ENCODE results near the gene NEK7.
"Not testable (repeated sequence)": the region's sequence is repeated elsewhere in the genome, so short reads cannot be mapped to it uniquely, and the experiment has no call there.

NEK7 gene

DNA sequence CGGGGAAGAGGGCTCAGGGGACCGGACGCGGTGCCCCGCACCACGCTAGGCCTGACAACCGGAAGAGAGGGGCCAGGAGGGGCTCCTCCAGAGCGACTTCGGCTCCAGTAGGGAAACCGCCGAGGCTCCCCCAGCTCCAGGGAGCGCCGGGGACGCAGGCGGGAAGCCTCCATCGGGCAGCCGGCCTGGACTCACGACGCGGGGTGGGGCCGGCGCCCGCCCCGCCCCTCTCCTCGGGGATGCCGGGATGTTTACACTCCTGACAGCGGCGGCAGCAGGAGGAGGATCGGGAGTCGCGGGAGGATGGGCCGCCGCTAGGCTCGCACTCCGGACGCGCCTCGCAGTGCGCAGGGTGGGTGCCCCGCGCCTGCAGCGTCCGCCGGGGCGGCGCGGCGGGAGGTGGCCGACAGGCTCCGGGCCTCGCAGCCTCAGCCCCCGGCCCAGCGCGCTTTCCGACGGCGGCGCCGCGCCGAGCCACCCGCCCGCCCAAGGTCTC is at the start of gene NEK7:
TSS of gene NEK7 (plus strand) at position 254 of the 496 bp plus-strand sequence. CDS start 75,583 bp downstream, outside the sequence.
- no peak for DNase-seq

DNA sequence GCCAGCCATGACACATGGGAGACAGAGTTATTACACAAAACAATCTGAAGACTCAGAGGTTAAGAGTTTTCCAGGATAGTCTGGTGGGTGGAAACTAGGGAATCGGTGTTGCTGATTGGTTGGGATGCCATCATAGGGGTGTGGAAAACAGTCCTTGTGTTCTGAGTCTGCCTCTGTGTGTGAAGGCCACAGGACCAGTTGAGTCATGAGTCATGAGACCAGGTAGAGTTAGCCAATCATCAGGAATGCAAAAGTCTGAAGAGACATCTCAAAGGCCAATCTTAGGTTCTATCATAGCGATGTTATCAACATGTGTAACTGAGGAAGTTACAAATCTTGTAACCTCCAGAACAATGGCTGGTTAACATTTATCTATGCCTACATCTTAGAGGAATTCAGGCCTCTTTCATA is 49.7 kb upstream of the NEK7 start:
- no peak for DNase-seq

DNA sequence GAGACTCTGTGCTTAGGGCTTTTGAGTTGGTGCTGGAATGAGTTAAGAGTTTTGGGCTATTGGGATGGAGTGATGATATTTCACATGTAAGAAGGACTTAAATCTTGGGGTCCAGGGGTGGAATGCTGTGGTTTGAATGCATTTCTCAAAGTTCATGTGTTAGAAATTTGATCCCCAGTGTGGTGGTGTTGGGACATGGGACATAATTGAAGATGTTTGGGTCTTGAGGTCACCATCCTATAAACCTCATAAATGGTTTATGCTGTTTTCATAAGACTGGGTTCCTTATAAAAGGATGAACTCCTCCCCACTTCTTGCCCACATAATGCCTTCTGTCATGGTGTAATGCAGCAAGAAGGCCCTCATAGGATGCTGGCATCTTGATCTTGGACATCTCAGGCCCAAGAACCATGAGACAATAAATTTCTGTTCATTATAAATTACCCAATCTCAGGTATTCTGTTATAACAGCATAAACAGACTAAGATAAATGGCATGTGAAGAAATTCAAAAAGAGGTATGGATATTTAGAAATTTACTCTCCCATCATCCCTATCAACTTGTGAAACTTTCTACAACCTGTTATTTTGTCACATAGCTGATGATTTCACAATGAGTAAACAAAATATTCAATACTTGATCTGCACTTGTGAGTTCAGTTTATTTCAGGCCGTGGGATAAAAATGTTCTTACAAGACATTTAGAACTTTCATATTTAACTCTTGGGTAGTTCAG is 48.0 kb upstream of the NEK7 start:
- no peak for DNase-seq

DNA sequence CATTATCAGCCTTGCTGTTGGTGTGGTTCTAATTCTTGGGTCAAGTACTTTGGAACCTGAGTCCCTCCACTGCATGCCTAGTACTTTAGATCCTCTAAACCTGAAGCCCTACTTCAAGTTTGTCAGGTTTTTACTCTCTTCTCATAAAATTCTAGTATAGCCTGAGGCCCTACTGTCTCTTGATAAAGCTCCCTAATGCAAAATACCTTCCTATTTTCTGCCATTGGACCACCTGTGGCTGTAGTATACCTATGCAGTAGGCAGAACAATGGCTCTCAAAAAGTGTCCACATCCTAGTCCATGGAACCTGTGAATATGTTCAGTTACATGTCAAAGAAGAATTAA is 47.5 kb upstream of the NEK7 start:
- DNase-seq = no peak

DNA sequence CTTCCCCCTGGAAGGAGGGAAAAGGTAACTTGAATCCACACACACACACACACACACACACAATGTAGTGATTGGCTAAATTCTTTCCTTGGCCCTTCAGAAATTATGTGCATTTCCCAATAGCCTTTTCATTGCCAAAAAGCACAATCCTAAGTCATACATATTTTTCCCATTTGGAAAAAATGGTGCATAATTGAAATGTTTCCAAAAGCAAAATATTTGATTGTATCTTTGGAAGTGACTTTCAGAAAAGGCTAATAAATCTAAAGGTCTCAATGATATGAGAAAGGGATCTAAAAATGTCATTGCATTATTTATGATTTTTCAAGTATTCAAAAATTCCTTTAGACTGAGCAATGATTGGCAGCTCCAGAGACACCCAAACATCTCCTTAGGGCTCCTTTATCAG is 43.5 kb upstream of the NEK7 start:
- DNase-seq = no peak

DNA sequence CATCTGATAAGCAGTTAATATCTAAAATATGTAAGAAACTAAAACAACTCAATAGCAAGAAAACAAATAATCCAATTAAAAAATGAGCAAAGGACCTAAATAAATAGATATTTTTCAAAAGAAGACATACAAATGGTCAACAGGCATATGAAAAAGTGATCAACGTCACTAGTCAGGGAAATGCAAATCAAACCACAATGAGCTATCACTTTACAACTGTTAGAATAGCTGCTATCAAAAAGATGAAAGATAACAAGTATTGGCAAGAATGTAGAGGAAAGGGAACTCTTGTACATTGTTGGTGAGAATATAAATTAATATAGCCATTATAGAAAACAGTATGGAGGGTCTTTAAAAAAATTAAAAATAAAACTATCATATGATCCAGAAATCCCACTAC is 40.7 kb upstream of the NEK7 start:
- DNase-seq = no peak

DNA sequence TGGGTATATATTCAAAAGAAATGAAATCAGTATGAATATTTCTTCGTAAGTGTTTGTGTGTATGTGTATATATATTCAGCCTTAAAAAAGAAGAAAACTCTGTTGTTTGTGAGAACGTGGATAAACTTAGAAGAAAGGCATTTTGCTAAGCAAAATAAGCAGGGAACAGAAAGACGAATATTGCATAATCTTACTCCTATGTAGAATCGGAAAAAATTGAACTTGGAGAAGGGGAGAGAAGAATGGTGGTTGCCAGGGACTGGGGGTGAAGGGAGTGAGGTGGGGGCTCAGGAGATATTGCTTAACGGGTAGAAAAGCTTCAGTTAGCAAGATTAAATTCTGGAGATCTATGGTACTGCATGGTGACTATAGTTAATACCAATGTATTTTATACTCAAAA is 40.3 kb upstream of the NEK7 start:
- DNase-seq = no peak

DNA sequence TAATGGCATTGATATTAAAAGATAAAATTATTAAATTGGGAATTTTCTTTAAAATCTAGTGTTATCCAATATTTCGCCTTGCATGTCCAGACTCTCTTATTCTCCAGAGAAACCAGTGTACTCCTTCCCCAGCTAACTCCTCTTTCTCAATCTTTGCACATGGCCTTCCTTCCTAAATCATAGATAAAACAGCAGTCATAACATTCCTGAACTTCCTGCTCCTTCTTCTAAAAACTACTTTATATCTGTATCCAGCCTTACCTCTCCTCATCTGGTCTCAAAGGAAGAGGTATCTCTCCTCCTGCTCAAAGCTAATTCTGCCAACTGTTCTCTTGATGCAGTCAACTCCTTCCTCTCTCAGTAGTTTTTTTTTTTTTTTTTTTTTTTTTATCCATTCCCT is 39.5 kb upstream of the NEK7 start:
- no peak for DNase-seq

DNA sequence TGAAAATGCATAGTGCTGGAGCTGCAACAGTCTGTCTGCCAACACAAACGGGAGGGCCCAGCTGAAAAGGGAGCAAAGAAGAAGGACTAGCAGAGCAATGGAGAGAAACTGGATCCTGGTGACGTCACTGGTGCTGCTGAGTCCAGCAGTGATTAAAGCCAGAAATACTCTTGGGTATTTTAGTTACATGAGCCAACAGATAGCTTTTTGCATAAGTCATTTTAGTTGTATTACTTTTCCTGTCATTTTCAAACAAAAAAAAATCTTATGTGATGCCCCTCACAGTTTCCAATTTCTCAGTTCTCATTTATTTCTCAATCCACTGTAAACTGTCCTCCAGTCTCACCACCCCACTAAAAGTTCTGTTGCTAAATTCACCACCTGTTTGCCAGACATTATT is 38.7 kb upstream of the NEK7 start:
- no peak for DNase-seq

DNA sequence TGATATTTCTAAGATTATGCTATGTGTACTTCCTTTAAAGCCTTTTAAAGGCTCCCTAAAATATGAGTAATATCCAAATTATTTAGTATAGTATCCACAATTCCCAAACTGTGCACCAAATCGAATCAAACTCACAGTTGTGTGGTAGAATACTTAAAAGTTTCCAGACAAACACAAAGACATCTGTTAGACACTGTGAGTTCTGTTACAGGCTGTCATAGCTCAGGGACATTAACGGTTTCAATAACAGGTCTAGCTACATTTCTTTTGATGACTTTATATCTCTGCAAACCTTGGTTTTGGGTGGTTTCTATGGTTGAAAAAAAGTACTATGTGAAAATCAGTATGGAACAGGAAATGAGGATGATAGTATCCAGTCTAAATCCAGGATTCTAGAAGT is 36.9 kb upstream of the NEK7 start:
- DNase-seq = no peak

DNA sequence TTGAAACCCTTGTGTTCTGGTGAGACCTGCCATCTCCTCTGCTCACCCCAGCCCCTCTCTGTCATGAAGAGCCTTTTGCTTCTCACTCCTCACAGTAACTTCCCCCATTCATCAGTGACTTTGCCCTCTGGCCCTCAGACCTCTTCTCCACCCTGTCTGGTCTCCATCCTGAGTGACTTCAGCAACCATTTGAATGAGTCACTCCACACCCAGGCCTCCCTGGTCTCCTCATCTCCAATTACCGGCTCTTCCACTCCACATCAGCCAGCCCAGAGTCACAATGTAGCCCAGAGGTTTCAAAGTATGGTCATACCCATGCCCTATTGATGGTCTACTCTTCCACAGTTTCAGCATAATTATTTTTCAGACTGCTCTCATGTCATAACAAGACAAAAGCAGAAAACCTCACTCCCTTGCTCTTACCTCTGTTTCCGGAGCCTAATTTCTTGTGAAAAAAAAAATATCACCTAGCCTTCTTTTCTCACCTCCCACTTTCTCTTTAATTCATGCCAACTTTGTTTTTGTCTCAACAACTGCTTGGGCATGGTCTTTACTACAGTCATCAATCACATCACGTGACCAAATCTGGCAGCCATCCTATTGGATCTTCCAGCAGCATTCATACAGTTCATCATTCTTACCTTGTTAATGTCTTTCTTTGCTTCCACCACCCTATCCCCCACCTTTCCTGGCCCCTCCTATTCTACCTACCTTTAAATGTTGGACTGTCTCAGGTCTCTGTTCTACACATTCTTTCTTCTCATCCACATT is 35.6 kb upstream of the NEK7 start:
- DNase-seq = no peak

DNA sequence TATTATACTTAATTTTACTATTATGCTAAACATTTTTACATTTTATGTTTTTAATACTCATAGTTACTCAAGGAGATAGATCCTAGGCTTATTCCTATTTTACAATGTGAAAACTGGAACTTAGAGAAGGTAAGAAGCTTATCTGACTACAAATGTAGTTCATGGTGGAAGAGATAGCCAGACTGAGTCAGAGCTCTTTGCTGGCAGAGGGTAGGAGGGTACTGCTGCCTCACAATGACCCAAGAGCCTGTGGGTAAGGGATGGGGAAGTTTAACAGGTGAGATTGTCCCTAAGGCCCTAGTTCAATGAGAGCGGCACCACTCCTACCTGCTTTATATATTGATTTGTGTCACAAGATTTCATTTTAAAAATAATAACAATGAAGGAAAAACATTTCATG is 34.1 kb upstream of the NEK7 start:
- DNase-seq = no peak

DNA sequence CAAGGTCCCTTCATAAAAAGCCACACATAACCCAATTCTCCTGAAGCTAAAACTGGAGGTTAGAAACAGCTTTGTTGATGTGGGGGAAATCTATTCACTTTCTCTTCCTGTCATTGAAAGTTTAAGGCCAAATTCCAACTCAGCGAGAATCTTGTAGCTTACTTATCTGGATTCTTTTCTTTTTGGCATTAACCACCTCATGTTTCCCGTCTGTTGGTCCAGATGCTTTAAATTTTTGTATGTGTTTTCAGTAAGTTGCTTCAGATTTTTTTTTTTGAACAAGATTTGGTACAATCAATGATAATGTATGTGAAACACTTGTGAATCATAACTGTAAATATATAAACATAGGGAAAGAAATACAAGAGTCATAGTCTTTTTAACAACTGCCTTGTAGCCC is 33.7 kb upstream of the NEK7 start:
- no peak for DNase-seq

DNA sequence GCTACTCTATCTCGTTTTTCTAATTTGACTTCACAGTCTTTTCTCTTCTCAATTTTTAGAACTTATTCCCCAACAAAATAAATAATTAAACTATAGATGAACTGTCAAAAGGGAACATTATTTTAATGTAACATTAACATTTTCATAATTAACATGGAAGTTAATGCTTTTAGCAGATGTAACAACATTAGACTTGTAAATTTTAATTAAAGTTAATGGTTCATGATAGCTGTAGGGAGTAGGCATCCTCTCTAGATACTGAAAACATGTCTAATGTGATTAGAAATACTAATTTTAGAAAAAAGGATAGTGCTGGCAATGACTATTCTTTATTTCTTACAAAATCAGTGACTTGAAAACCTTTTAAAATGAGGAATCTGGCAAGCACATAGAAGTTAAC is 32.1 kb upstream of the NEK7 start:
- no peak for DNase-seq

DNA sequence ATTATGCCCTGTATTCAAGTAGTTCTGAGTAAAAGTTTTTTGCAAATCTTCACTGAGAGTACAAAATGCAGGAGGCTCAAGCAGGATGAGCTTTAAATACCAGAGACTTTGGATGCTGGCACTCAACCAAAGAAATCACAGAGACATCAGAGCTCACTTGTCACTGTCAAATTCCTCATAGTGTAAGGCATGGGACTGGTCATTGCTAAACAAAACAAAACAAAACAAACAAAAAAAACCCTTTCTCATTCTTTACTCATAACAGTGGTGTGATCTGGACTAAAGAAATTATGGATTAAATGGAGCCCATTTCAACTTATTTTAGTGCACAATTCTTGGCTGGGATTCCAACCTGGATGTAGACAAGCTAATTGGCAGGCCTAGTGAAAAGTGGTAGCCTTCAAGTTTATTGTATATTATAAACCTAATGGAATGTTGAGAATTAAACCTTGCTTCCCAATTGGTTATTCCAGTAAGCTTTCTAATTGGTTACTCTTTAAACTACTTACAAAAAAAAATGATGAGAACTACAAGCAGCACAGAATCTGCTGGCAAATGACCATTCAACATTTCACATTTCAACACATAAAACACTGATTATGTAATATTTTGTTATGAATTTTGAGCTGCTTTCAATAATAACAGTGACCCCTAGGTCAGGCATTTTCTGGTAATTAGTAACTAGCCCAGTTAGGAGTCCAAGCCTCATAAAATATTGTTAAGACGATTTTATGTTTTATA is 30.6 kb upstream of the NEK7 start:
- DNase-seq = no peak

DNA sequence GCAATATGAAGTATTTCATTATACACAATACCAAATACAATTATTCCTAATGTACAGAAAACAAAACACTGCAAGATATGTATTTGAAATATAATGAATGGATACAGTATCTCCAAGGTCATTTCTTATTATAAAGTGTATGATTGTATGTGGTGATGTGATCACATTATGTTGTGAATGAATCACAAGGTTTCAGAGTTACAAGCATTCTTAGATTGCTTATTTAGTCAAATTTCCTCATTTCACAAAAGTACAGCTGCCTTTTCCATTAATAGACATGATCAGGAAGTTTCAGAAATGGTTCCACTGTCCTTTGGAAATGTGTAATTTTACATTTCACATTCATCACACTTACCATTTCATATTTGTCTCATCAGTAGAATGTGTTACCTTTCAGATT is 28.3 kb upstream of the NEK7 start:
- no peak for DNase-seq

DNA sequence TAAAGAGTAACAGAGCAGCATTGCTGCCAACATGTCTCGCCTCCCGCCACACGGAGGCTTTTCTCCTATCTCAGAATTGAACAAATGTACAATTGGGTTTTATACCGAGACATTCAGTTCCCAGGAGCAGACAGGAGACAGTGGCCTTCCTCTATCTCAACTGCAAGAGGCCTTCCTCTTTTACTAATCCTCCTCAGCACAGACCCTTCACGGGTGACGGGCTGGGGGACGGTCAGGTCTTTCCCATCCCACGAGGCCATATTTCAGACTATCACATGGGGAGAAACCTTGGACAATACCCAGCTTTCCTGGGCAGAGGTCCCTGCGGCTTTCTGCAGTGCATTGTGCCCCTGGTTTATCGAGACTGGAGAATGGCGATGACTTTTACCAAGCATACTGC is 26.7 kb upstream of the NEK7 start:
- not testable (repeated sequence) for DNase-seq

DNA sequence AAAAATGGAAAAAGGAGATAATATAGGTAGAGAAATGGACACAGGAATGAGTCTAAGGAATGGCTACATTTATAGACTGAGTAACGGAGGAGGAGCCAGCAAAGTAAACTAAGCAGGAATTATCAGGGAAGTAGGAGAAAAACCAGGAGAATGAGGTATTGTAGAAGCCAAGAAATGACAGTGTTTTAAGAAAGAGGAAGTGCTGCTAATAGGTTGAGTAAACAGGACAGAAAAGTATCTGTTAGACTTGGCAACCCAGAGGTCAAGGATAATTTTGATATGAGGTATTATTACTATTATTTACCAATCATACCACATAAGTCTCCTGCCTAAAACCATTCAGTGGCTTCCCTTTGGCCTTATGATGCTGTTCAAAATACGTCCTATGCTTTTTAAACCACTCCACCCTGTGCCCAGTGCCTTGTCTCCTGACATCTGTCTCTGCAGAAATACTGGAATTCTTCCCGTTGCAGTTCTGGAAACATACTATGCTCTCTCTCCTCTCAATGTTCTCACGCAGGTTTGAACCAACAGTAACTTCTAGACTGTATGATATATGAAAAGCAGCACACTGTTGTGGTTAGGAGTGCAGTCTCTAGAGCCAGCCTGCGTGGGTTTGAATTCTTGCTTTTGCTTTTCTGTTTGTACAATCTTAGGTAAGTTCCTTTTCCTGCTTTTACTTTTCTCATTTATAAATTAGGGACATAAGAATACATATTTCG is 24.6 kb upstream of the NEK7 start:
- DNase-seq = no peak

DNA sequence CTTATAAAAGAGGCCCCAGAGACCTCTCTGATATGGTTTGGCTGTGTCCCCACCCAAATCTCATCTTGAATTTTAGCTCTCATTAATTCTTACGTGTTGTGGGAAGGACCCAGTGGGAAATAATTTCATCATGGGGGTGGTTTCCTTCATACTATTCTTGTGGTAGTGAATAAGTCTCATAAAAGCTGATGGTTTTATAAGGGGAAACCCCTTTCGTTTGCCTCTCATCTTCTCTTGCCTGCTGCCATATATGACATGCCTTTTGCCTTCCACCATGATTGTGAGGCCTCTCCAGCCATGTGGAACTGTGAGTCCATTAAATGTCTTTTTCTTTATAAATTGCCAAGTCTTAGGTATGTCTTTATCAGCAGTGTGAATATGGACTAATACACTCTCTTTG is 22.5 kb upstream of the NEK7 start:
- no peak for DNase-seq

DNA sequence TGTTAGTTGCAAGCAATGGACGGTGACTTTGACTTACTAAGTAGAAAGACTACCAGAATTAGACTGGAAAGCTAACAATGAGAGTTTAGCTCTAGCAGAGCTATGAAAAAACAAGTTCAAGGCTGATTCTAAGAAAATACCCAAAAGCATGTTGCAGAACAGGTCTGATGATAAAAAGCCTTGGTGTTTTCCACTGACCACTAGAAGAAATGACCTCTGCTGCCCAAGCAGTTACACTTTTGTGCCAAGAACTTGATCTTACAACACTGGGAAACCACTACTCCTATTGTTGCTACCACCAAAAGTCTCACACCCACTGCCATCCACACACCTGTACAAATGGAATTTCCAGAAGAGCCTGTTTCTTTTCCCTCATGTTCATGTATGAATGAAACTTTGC is 21.4 kb upstream of the NEK7 start:
- DNase-seq = no peak

DNA sequence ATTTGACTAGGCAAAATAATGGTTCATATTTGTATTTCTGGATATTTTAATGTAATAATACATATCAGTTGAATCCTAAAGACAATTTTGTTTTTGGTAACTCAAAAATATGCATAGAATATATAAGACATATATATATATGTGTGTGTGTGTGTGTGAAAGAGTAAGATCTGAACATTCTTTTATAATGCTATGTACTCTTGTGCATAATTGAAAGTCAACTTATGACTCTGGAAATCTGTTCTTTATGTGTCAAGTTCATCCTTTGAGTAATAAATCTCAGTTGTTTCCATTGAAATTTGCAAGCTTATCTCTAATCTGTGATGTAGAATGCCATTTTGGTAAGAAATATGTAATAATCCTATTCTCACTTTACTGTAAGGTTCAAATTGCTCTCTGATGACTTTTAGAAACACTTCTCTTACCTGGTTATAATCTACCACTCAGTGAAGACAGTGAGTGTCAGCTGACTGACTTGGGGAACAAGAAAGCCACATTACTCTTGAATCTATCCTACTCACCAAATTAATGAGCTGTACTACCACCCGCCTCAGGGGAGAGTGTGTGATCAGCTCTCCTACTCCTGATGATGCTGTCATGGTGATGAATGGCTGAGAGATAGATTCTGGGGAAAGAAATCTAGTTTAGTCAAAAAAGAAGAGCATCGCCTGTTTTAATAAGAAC is 15.0 kb upstream of the NEK7 start:
- DNase-seq = no peak

DNA sequence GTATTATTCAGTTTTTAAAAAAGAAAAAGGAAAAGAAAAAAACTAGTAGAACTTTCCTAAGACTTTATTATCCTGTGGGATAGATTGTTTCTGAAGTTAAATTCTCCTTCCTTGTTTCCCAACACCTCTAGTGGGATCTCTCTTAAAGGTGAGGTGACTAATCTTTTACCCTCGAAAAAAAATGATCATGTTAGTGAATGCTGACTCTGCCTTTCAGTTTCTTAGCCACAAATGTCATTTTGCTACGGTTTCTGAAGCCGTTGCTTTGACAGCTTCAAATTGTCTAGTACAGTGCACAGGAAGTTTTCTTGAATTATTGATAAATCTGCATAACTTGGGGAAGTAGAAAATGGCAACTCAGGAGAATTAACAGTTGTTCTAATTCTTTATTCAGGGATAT is 13.0 kb upstream of the NEK7 start:
- DNase-seq = no peak

DNA sequence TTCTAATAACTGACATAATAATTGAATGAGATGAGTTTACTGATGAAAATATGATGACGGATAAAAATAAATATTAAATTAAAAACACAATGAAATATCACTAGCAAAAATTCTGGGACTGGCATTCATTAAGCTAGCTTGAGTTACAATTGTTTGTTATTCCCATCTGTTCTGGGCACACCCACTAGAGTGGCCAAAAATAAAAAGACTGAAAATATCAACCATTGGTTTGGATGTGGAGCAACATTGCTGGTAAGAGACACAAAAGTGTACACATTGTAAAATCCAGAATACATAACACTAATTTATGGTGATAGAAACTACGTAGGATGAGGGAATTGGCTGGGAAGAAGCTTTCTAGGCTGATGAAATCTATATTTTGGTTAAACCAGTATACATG is 9.6 kb upstream of the NEK7 start:
- no peak for DNase-seq

All from DMS79 (cell line).